PFSK-1 (cell line): ENCODE results near the gene FAM114A2.

Source experiments
- POLR2AphosphoS5 ChIP-seq: IDR thresholded peaks from 2 replicates; pipeline ENCODE4 v1.6.1; 2012; ENCODE audit warnings: low read depth, mild to moderate bottlenecking, control low read depth, low read length, moderate library complexity
- TAF1 ChIP-seq: IDR thresholded peaks from 2 replicates; pipeline ENCODE4 v1.6.1; 2012; ENCODE audit warnings: low read length, control low read depth, borderline replicate concordance; ENCODE audit not compliant: insufficient read depth
- TF ChIP-seq, protein P1 (sequence below), 2 experiments: IDR thresholded peaks; 2 replicates each; pipeline versions ENCODE4 v1.6.1 to v1.8.0; 2011 to 2012; ENCODE audit warnings: low read depth in 2 of 2, low read length in 2 of 2, control low read depth in 1 of 2, inconsistent platforms in 1 of 2, mild to moderate bottlenecking in 1 of 2, moderate library complexity in 1 of 2; ENCODE audit not compliant: insufficient read depth in 1 of 2

- TF ChIP-seq POLR2AphosphoS5, result no peak
- TF ChIP-seq, protein P1, sequence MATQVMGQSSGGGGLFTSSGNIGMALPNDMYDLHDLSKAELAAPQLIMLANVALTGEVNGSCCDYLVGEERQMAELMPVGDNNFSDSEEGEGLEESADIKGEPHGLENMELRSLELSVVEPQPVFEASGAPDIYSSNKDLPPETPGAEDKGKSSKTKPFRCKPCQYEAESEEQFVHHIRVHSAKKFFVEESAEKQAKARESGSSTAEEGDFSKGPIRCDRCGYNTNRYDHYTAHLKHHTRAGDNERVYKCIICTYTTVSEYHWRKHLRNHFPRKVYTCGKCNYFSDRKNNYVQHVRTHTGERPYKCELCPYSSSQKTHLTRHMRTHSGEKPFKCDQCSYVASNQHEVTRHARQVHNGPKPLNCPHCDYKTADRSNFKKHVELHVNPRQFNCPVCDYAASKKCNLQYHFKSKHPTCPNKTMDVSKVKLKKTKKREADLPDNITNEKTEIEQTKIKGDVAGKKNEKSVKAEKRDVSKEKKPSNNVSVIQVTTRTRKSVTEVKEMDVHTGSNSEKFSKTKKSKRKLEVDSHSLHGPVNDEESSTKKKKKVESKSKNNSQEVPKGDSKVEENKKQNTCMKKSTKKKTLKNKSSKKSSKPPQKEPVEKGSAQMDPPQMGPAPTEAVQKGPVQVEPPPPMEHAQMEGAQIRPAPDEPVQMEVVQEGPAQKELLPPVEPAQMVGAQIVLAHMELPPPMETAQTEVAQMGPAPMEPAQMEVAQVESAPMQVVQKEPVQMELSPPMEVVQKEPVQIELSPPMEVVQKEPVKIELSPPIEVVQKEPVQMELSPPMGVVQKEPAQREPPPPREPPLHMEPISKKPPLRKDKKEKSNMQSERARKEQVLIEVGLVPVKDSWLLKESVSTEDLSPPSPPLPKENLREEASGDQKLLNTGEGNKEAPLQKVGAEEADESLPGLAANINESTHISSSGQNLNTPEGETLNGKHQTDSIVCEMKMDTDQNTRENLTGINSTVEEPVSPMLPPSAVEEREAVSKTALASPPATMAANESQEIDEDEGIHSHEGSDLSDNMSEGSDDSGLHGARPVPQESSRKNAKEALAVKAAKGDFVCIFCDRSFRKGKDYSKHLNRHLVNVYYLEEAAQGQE (IDR thresholded peaks at IDR 0.05; ENCODE audit: insufficient read depth in 1 of 2, low read depth in 2 of 2, low read length in 2 of 2), result no peak
- TF ChIP-seq TAF1, result no peak
Measured at GRCh38 chr5:154049636-154050035, 10.9 kb upstream of the FAM114A2 start.
